ENCODE results near the gene CHID1. TPM values are rescaled to one million over a fixed set of nuclear protein-coding genes. Genes with fewer than 3 reads are reported as not detected.

Gene CHID1
- total and polyA plus RNA-seq, 5 donors: 48.9 to 70.5 (median 63.7) TPM

DNA sequence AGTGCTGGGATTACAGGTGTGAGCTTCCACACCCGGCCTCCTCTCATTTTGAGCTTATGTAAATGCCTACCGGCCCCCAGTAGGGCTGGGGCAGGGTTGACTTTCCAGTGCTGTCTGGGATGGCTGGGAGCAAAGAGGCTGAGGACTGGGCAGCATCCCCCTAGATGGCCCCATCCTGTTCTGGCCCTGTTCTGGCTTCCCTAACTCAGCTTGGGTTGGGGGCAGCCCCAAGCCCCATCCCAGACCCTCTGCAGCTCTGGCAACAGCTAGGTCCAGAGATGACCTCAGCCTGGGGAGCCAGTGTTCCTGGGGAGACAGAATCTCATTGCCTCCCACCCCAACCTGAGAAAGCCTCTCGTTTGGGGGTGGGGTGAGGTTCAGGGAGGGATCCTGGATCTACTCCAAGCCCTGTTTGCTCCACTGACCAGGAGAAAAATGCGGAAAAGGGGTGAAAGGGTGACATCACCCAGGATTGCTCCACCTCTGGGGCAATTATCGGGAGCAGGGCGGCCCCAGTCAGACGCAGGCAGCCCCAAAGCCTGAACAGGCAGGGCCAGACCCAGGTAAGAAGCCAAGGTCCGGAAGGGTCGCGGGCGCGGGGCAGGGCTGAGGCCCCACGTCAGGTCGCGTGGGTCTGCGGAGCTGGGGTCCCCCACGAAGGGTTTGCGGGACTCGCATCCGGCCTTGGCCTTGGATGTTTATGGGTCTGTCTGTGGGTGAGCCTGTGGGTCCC is 92.0 kb downstream of the CHID1 start, which contains the start of gene PNPLA2:
TSS of gene PNPLA2 (plus strand) at position 519 of the 733 bp plus-strand sequence. CDS start 805 bp downstream, outside the sequence.
- H3K4me1 ChIP-seq (ENCODE audit: control insufficient read depth, insufficient read depth, low read length): peaks cover 7% of the 10 kb centered on the region
- ATAC-seq (peak; percentile 1 to 3), DNase-seq (peak in 1 of 3 donors; percentile 79)
- H3K27ac ChIP-seq (ENCODE audit: low read length): peak within 1 kb of the TSS; percentile 97
- peak within 1 kb of the TSS; percentile 92 for H3K4me3 ChIP-seq (ENCODE audit: low read length)
- 25% methylated on average over 20 of the region's 20 CpGs for WGBS
- intact Hi-C loops (cut with DNase I): no loop called here
- no peaks in the 10 kb centered on the region for H3K27me3 ChIP-seq (ENCODE audit: control insufficient read depth, insufficient read depth)
- H3K9me3 ChIP-seq (ENCODE audit: control insufficient read depth, low read length): no peaks in the 10 kb centered on the region

Other genes starting within 250 kb of the CHID1 start
- 10 to 100 TPM; 18.2 to 25.2 (median 22.6) TPM for gene DEAF1, start 215.6 kb downstream of the CHID1 start, total RNA-seq
- 17.5 TPM for gene DEAF1, start 215.6 kb downstream of the CHID1 start, polyA plus RNA-seq
- gene TMEM80, start 215.0 kb downstream of the CHID1 start, total RNA-seq: 10 to 100 TPM; 12.6 to 16.4 (median 14.3) TPM
- 17.6 TPM for gene TMEM80, start 215.0 kb downstream of the CHID1 start, polyA plus RNA-seq
- 1 to 10 TPM; 5.5 to 8.2 (median 6.3) TPM for gene EPS8L2, start 204.6 kb downstream of the CHID1 start, total RNA-seq
- 3.1 TPM for gene EPS8L2, start 204.6 kb downstream of the CHID1 start, polyA plus RNA-seq
- 10 to 100 TPM; 84.7 to 99.9 (median 94.9) TPM for gene TALDO1, start 163.3 kb downstream of the CHID1 start, total RNA-seq
- 82.3 TPM for gene TALDO1, start 163.3 kb downstream of the CHID1 start, polyA plus RNA-seq
- gene GATD1, start 133.3 kb downstream of the CHID1 start, total RNA-seq: 10 to 100 TPM; 30.0 to 34.5 (median 30.8) TPM
- gene GATD1, start 133.3 kb downstream of the CHID1 start, polyA plus RNA-seq: 26.7 TPM
- gene CEND1, start 120.7 kb downstream of the CHID1 start, total RNA-seq: under 1 TPM in 3 of 4 donors, not detected in 1; 0.15 to 0.37 (median 0.28) TPM
- 0.59 TPM for gene CEND1, start 120.7 kb downstream of the CHID1 start, polyA plus RNA-seq
- gene SLC25A22, start 112.5 kb downstream of the CHID1 start, total RNA-seq: 1 to 10 TPM; 3.8 to 9.0 (median 6.5) TPM
- 4.1 TPM for gene SLC25A22, start 112.5 kb downstream of the CHID1 start, polyA plus RNA-seq
- 1 to 10 TPM; 5.6 to 9.6 (median 8.9) TPM for gene PIDD1, start 105.6 kb downstream of the CHID1 start, total RNA-seq
- 10.4 TPM for gene PIDD1, start 105.6 kb downstream of the CHID1 start, polyA plus RNA-seq
- 1,000 to 10,000 TPM in 3 of 4 donors, 100 to 1,000 TPM in 1; 949 to 1,291 (median 1,094) TPM for gene RPLP2, start 100.8 kb downstream of the CHID1 start, total RNA-seq
- 859 TPM for gene RPLP2, start 100.8 kb downstream of the CHID1 start, polyA plus RNA-seq
- gene PNPLA2, start 91.9 kb downstream of the CHID1 start, total RNA-seq: 100 to 1,000 TPM; 145 to 193 (median 177) TPM
- 147 TPM for gene PNPLA2, start 91.9 kb downstream of the CHID1 start, polyA plus RNA-seq
- gene CRACR2B, start 82.9 kb downstream of the CHID1 start, total RNA-seq: 10 to 100 TPM; 18.9 to 26.4 (median 21.0) TPM
- gene CRACR2B, start 82.9 kb downstream of the CHID1 start, polyA plus RNA-seq: 42.6 TPM
- gene CD151, start 77.9 kb downstream of the CHID1 start, total RNA-seq: 100 to 1,000 TPM; 406 to 517 (median 443) TPM
- gene CD151, start 77.9 kb downstream of the CHID1 start, polyA plus RNA-seq: 671 TPM
- gene POLR2L, start 68.3 kb downstream of the CHID1 start, total RNA-seq: 100 to 1,000 TPM; 147 to 223 (median 191) TPM
- gene POLR2L, start 68.3 kb downstream of the CHID1 start, polyA plus RNA-seq: 278 TPM
- 10 to 100 TPM; 36.6 to 45.1 (median 40.4) TPM for gene TSPAN4, start 68.0 kb downstream of the CHID1 start, total RNA-seq
- 41.3 TPM for gene TSPAN4, start 68.0 kb downstream of the CHID1 start, polyA plus RNA-seq
- gene AP2A2, start 15.1 kb upstream of the CHID1 start, total RNA-seq: 10 to 100 TPM; 45.8 to 55.0 (median 51.9) TPM
- gene AP2A2, start 15.1 kb upstream of the CHID1 start, polyA plus RNA-seq: 22.4 TPM
- gene MUC6, start 125.9 kb upstream of the CHID1 start, total RNA-seq: not detected
- 0.05 TPM for gene MUC6, start 125.9 kb upstream of the CHID1 start, polyA plus RNA-seq
- gene MUC2, start 164.1 kb upstream of the CHID1 start, total RNA-seq: under 1 TPM in 1 of 4 donors, not detected in 3; 0.03 TPM
- gene MUC2, start 164.1 kb upstream of the CHID1 start, polyA plus RNA-seq: 0.02 TPM
- not detected for gene MUC5AC, start 247.1 kb upstream of the CHID1 start, total RNA-seq
- not detected for gene MUC5AC, start 247.1 kb upstream of the CHID1 start, polyA plus RNA-seq